MM.1S (cell line): ENCODE data around the gene BDKRB1.

Experiments used
- DNase-seq: peaks from one replicate; pipeline ENCODE4 v3.0.0-alpha.2; 2015
- H2AFZ ChIP-seq: fragments of 300-600 bp; sonication (generic); 2 replicates; pipeline ENCODE4 v1.6.0; 2016; ENCODE audit warnings: antibody characterized with exemption, low read length
- H3F3A ChIP-seq: fragments of 300-600 bp; sonication (generic); 2 replicates; pipeline ENCODE4 v1.6.1; 2016; ENCODE audit warnings: mild to moderate bottlenecking, antibody characterized with exemption, low read length, moderate library complexity, mixed read lengths; ENCODE audit not compliant: insufficient read depth
- H3K27ac ChIP-seq: fragments of 300-600 bp; sonication (generic); 2 replicates; pipeline ENCODE4 v1.5.1; 2016; ENCODE audit warnings: mild to moderate bottlenecking, low read length
- H3K27me3 ChIP-seq: fragments of 300-600 bp; sonication (generic); replicated peaks from 2 replicates; pipeline ENCODE4 v1.6.0; 2016; ENCODE audit warnings: low read length; ENCODE audit not compliant: insufficient read depth
- H3K36me3 ChIP-seq: fragments of 300-600 bp; sonication (generic); replicated peaks from 2 replicates; pipeline ENCODE4 v1.6.1; 2016; ENCODE audit warnings: mild to moderate bottlenecking, low read length, mixed read lengths; ENCODE audit not compliant: insufficient read depth
- H3K4me1 ChIP-seq: fragments of 300-600 bp; sonication (generic); 2 replicates; pipeline ENCODE4 v1.6.1; 2016; ENCODE audit warnings: low read length, mixed read lengths
- H3K4me2 ChIP-seq: fragments of 300-600 bp; sonication (generic); 2 replicates; pipeline ENCODE4 v1.6.0; 2016; ENCODE audit warnings: low read depth, low read length
- H3K4me3 ChIP-seq: fragments of 300-600 bp; sonication (generic); 2 replicates; pipeline ENCODE4 v1.5.1; 2016; ENCODE audit warnings: low read length, mixed read lengths
- H3K79me2 ChIP-seq: fragments of 300-600 bp; sonication (generic); 2 replicates; pipeline ENCODE4 v1.6.1; 2016; ENCODE audit warnings: mixed run types, low read length, mixed read lengths
- H3K9ac ChIP-seq: fragments of 300-600 bp; sonication (generic); 2 replicates; pipeline ENCODE4 v1.6.1; 2016; ENCODE audit warnings: low read length, mixed read lengths
- H3K9me2 ChIP-seq: fragments of 300-600 bp; sonication (generic); replicated peaks from 2 replicates; pipeline ENCODE4 v1.6.1; 2016; ENCODE audit warnings: mild to moderate bottlenecking, low read length, mixed read lengths; ENCODE audit not compliant: insufficient read depth
- H3K9me3 ChIP-seq: fragments of 300-600 bp; sonication (generic); replicated peaks from 2 replicates; pipeline ENCODE4 v1.6.1; 2016; ENCODE audit warnings: mild to moderate bottlenecking, low read length, mixed read lengths; ENCODE audit not compliant: insufficient read depth
- H4K20me1 ChIP-seq: fragments of 300-600 bp; sonication (generic); 2 replicates; pipeline ENCODE4 v1.6.1; 2016; ENCODE audit warnings: mild to moderate bottlenecking, low read length, moderate library complexity, mixed read lengths; ENCODE audit not compliant: insufficient read depth
- EZH2 ChIP-seq: fragments of 300-600 bp; sonication (generic); optimal IDR thresholded peaks from 2 replicates; pipeline ENCODE3; 2017; ENCODE audit warnings: low read depth, mild to moderate bottlenecking, antibody characterized with exemption, low read length, mixed read lengths
- EZH2phosphoT487 ChIP-seq: fragments of 300-600 bp; sonication (generic); IDR thresholded peaks from 2 replicates; pipeline ENCODE4 v1.6.1; 2018; ENCODE audit warnings: antibody characterized with exemption, low read length
- TF ChIP-seq, protein P1 (sequence below): fragments of 300-600 bp; sonication (generic); IDR thresholded peaks from 2 replicates; pipeline ENCODE4 v1.5.1; 2016; ENCODE audit warnings: antibody characterized with exemption, low read length, mixed read lengths

Gene BDKRB1

DNA sequence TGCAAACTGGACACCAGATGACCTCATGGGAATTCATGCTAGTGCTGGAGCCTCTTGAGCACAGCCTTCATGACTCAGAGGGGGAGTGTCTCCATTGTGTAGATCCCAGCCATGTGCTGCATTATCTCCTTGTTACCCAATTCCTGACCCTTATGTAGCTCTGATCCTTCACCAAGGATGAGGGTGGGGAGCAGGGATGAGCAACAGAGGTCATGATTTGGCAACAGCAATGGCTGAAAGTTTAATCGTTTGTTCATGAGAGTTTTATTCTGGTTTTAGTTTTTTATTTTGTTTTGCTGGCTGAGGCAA is 9.5 kb upstream of the BDKRB1 start:
- TF ChIP-seq, protein P1, sequence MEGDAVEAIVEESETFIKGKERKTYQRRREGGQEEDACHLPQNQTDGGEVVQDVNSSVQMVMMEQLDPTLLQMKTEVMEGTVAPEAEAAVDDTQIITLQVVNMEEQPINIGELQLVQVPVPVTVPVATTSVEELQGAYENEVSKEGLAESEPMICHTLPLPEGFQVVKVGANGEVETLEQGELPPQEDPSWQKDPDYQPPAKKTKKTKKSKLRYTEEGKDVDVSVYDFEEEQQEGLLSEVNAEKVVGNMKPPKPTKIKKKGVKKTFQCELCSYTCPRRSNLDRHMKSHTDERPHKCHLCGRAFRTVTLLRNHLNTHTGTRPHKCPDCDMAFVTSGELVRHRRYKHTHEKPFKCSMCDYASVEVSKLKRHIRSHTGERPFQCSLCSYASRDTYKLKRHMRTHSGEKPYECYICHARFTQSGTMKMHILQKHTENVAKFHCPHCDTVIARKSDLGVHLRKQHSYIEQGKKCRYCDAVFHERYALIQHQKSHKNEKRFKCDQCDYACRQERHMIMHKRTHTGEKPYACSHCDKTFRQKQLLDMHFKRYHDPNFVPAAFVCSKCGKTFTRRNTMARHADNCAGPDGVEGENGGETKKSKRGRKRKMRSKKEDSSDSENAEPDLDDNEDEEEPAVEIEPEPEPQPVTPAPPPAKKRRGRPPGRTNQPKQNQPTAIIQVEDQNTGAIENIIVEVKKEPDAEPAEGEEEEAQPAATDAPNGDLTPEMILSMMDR, result no peak
- TF ChIP-seq EZH2phosphoT487 (no peak), EZH2 (no peak)
- Histone ChIP-seq H3K4me2 (no peak overlapping the region), H3K9ac (no peak overlapping the region), H3K4me3 (no peak overlapping the region), H3F3A (no peaks in the 10 kb centered on the region), H3K9me3 (no peaks in the 10 kb centered on the region), H3K36me3 (no peaks in the 10 kb centered on the region), H3K9me2 (no peaks in the 10 kb centered on the region), H4K20me1 (no peaks in the 10 kb centered on the region), H3K4me1 (no peaks in the 10 kb centered on the region), H2AFZ (no peak overlapping the region), H3K79me2 (no peaks in the 10 kb centered on the region), H3K27ac (no peak overlapping the region), H3K27me3 (no peaks in the 10 kb centered on the region)
- no peak for DNase-seq

DNA sequence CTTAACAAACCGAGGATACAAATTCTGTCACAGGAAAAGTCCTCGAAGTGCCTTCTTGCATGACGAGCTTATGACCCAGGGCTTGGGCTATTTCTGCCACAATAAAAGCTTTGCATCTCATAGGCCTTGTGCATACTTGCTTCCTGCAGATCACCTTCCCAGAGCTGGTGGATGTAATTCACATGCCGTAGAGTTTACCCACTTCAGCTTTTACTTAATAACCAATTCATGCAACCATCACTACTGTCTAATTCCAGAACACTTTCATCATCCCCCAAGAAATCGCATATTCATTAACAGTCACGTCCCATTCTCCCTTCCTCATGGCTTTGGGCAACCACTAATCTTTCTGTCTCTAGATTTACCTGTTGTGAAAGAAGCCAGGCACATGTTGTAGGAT is 9.0 kb upstream of the BDKRB1 start:
- Histone ChIP-seq H2AFZ (no peak overlapping the region), H3K27ac (no peak overlapping the region), H3K4me1 (no peaks in the 10 kb centered on the region), H4K20me1 (no peaks in the 10 kb centered on the region), H3K4me2 (no peak overlapping the region), H3K9ac (no peak overlapping the region), H3K27me3 (no peaks in the 10 kb centered on the region), H3K9me3 (no peaks in the 10 kb centered on the region), H3F3A (no peaks in the 10 kb centered on the region), H3K9me2 (no peaks in the 10 kb centered on the region), H3K4me3 (no peak overlapping the region), H3K79me2 (no peaks in the 10 kb centered on the region), H3K36me3 (no peaks in the 10 kb centered on the region)
- DNase-seq, result no peak
- TF ChIP-seq EZH2phosphoT487 (no peak), EZH2 (no peak)
- TF ChIP-seq, protein P1, result no peak

DNA sequence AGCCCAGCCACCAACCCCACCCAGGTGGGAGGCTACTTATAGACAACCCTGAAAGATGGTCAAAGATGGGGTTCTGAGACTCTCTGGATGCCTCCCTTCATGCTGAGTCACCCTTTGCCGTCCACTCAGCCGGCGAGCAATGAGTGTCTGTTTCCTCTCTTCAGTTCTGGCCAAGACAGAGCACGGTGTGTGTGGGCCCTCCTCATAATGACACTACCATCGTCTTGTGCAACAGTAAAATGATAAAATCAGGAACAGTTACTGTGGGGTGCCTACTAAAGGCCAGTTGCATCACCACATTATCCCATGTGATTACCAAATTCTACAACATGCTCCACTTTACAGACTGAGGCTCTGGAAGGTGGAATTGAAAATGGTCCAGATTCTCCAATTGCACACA is 7.0 kb upstream of the BDKRB1 start:
- no peaks in the 10 kb centered on the region for H3K36me3 ChIP-seq
- H3K9ac ChIP-seq, result no peak overlapping the region
- no peaks in the 10 kb centered on the region for H4K20me1 ChIP-seq
- DNase-seq, result no peak
- no peak overlapping the region for H3K4me2 ChIP-seq
- no peaks in the 10 kb centered on the region for H3K27me3 ChIP-seq
- H3K79me2 ChIP-seq, result no peaks in the 10 kb centered on the region
- H3F3A ChIP-seq, result no peaks in the 10 kb centered on the region
- no peaks in the 10 kb centered on the region for H3K4me1 ChIP-seq
- no peak for TF ChIP-seq EZH2
- no peak for TF ChIP-seq EZH2phosphoT487
- TF ChIP-seq, protein P1, result no peak
- H3K27ac ChIP-seq, result no peak overlapping the region
- H3K4me3 ChIP-seq, result no peak overlapping the region
- no peak overlapping the region for H2AFZ ChIP-seq
- H3K9me3 ChIP-seq, result no peaks in the 10 kb centered on the region
- no peaks in the 10 kb centered on the region for H3K9me2 ChIP-seq
